ENCODE results near the gene CXCL12.

The CXCL12 gene

DNA sequence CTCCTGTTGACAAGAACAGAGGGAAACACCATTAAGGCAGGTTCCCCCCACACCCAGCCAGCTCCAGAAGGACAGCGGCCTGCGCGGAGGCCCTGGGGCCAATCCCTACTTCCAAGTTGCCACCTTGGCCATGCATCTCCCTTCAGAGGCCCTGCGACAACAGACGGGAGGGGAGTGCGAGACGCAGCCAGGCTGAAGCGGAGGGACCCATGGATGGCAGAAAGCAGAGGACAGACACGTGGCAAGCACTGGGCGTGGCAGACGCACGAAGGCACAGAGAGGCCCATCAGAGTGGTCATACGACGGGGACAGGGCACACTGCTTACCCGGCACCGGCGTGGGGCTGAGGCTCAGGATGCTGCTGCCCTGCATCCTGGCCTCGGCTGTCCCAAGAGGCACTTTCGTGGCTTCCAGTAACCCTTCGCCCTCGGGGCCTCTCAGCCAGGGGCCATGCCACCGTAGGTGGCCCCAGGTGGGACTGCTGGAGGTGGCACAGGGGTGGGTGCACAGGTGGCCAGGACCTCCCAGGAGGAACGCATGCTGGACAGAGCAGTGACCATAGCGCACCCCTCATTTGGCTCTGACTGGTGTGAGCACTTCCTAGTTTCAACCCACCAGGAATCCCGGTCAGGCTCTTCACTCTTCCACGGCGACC is 11.4 kb downstream of the CXCL12 start:
- no peak for TF ChIP-seq BACH2 (CRISPR knock-in tag; IDR thresholded peaks at IDR 0.05; ENCODE audit: borderline replicate concordance)
- TF ChIP-seq, protein P1, sequence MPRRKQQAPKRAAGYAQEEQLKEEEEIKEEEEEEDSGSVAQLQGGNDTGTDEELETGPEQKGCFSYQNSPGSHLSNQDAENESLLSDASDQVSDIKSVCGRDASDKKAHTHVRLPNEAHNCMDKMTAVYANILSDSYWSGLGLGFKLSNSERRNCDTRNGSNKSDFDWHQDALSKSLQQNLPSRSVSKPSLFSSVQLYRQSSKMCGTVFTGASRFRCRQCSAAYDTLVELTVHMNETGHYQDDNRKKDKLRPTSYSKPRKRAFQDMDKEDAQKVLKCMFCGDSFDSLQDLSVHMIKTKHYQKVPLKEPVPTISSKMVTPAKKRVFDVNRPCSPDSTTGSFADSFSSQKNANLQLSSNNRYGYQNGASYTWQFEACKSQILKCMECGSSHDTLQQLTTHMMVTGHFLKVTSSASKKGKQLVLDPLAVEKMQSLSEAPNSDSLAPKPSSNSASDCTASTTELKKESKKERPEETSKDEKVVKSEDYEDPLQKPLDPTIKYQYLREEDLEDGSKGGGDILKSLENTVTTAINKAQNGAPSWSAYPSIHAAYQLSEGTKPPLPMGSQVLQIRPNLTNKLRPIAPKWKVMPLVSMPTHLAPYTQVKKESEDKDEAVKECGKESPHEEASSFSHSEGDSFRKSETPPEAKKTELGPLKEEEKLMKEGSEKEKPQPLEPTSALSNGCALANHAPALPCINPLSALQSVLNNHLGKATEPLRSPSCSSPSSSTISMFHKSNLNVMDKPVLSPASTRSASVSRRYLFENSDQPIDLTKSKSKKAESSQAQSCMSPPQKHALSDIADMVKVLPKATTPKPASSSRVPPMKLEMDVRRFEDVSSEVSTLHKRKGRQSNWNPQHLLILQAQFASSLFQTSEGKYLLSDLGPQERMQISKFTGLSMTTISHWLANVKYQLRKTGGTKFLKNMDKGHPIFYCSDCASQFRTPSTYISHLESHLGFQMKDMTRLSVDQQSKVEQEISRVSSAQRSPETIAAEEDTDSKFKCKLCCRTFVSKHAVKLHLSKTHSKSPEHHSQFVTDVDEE (CRISPR knock-in tag; IDR thresholded peaks at IDR 0.05) = no peak
- TF ChIP-seq, protein P2, sequence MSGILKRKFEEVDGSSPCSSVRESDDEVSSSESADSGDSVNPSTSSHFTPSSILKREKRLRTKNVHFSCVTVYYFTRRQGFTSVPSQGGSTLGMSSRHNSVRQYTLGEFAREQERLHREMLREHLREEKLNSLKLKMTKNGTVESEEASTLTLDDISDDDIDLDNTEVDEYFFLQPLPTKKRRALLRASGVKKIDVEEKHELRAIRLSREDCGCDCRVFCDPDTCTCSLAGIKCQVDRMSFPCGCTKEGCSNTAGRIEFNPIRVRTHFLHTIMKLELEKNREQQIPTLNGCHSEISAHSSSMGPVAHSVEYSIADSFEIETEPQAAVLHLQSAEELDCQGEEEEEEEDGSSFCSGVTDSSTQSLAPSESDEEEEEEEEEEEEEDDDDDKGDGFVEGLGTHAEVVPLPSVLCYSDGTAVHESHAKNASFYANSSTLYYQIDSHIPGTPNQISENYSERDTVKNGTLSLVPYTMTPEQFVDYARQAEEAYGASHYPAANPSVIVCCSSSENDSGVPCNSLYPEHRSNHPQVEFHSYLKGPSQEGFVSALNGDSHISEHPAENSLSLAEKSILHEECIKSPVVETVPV (CRISPR knock-in tag; IDR thresholded peaks at IDR 0.05) = no peak
- no peak for TF ChIP-seq ZNF70 (CRISPR knock-in tag; IDR thresholded peaks at IDR 0.05)
- no peak for ATAC-seq

DNA sequence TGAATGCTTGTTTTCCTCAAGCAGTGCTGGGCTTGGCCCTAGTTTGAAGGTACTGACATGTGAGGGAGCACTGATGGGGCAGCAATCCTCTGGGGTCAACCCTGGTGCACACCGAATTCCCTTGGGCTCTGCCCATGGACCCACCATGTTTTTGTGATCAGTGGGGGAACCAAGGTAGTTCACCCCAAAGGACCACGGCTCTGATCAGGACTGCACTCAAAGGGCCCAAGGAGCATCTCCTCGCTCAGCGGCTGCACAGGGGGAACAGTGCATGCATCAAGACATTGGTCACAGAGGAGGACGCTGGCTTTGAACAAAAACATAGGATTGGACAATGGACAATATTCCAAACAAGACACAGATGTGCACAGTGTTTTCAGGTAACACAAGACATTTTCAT is 12.7 kb downstream of the CXCL12 start:
- no peak for TF ChIP-seq PPARA (CRISPR knock-in tag; IDR thresholded peaks at IDR 0.05; ENCODE audit: borderline replicate concordance)
- TF ChIP-seq ZNF8 (CRISPR knock-in tag; IDR thresholded peaks at IDR 0.05) = no peak
- no peak for TF ChIP-seq OSR1 (CRISPR knock-in tag; IDR thresholded peaks at IDR 0.05)
- TF ChIP-seq BACH2 (CRISPR knock-in tag; IDR thresholded peaks at IDR 0.05; ENCODE audit: borderline replicate concordance) = no peak
- TF ChIP-seq CSDC2 (CRISPR knock-in tag; IDR thresholded peaks at IDR 0.05) = no peak
- TF ChIP-seq ZFP30 (CRISPR knock-in tag; IDR thresholded peaks at IDR 0.05) = no peak
- TF ChIP-seq, protein P3, sequence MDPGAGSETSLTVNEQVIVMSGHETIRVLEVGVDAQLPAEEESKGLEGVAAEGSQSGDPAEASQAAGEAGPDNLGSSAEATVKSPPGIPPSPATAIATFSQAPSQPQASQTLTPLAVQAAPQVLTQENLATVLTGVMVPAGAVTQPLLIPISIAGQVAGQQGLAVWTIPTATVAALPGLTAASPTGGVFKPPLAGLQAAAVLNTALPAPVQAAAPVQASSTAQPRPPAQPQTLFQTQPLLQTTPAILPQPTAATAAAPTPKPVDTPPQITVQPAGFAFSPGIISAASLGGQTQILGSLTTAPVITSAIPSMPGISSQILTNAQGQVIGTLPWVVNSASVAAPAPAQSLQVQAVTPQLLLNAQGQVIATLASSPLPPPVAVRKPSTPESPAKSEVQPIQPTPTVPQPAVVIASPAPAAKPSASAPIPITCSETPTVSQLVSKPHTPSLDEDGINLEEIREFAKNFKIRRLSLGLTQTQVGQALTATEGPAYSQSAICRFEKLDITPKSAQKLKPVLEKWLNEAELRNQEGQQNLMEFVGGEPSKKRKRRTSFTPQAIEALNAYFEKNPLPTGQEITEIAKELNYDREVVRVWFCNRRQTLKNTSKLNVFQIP (CRISPR knock-in tag; IDR thresholded peaks at IDR 0.05; ENCODE audit: borderline replicate concordance, low read depth) = no peak
- no peak for TF ChIP-seq ZFP3 (CRISPR knock-in tag; IDR thresholded peaks at IDR 0.05)
- no peak for TF ChIP-seq ISL1 (CRISPR knock-in tag; IDR thresholded peaks at IDR 0.05)
- TF ChIP-seq, protein P4, sequence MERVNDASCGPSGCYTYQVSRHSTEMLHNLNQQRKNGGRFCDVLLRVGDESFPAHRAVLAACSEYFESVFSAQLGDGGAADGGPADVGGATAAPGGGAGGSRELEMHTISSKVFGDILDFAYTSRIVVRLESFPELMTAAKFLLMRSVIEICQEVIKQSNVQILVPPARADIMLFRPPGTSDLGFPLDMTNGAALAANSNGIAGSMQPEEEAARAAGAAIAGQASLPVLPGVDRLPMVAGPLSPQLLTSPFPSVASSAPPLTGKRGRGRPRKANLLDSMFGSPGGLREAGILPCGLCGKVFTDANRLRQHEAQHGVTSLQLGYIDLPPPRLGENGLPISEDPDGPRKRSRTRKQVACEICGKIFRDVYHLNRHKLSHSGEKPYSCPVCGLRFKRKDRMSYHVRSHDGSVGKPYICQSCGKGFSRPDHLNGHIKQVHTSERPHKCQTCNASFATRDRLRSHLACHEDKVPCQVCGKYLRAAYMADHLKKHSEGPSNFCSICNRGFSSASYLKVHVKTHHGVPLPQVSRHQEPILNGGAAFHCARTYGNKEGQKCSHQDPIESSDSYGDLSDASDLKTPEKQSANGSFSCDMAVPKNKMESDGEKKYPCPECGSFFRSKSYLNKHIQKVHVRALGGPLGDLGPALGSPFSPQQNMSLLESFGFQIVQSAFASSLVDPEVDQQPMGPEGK (CRISPR knock-in tag; IDR thresholded peaks at IDR 0.05; ENCODE audit: borderline replicate concordance) = no peak
- ATAC-seq = no peak

DNA sequence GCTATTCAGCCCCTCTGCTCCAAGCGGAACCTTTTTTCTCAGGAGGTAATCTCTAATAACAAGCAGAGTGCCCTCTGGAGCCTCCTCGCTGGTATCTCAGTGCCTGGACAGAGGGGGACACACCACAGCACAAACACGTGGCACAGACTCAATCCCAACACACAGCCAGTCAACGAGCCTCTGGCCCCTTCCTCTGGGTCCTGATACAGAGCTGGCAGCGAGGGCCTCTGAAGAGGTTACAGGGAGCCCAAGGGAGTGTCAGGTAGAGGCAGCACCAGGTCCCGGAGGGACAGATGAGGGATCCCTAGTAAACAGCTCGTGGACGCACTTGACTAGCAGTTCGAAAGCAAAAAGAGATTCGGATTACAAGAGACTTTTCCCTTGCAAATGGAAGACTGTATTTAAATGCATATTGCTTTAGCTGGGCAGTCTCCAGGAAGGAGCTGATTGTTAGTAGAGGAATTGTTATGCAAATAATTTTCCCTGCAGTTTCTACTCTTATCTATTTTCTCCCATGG is 14.1 kb downstream of the CXCL12 start:
- TF ChIP-seq ZFP3 (CRISPR knock-in tag; IDR thresholded peaks at IDR 0.05) = no peak
- TF ChIP-seq TOX (CRISPR knock-in tag; IDR thresholded peaks at IDR 0.05; ENCODE audit: borderline replicate concordance) = no peak
- TF ChIP-seq, protein P5, sequence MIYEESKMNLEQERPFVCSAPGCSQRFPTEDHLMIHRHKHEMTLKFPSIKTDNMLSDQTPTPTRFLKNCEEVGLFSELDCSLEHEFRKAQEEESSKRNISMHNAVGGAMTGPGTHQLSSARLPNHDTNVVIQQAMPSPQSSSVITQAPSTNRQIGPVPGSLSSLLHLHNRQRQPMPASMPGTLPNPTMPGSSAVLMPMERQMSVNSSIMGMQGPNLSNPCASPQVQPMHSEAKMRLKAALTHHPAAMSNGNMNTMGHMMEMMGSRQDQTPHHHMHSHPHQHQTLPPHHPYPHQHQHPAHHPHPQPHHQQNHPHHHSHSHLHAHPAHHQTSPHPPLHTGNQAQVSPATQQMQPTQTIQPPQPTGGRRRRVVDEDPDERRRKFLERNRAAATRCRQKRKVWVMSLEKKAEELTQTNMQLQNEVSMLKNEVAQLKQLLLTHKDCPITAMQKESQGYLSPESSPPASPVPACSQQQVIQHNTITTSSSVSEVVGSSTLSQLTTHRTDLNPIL (CRISPR knock-in tag; IDR thresholded peaks at IDR 0.05; ENCODE audit: low read depth) = no peak
- TF ChIP-seq, protein P4 (CRISPR knock-in tag; IDR thresholded peaks at IDR 0.05; ENCODE audit: borderline replicate concordance) = no peak
- no peak for TF ChIP-seq ESRRG (CRISPR knock-in tag; IDR thresholded peaks at IDR 0.05)
- TF ChIP-seq ZFP30 (CRISPR knock-in tag; IDR thresholded peaks at IDR 0.05) = no peak
- TF ChIP-seq SNAI2 (CRISPR knock-in tag; IDR thresholded peaks at IDR 0.05) = no peak
- TF ChIP-seq GLIS3 (CRISPR knock-in tag; IDR thresholded peaks at IDR 0.05) = no peak
- TF ChIP-seq, protein P2 (CRISPR knock-in tag; IDR thresholded peaks at IDR 0.05) = no peak
- no peak for ATAC-seq
